HepG2 (cell line): ENCODE results near the gene TMA7B. TPM values are rescaled to one million over a fixed set of nuclear protein-coding genes. Genes with fewer than 3 reads are reported as not detected.

ENCODE experiments used
- ATAC-seq: fragments of 200-7000 bp; cut with Tn5 transposase; 3 replicates; pipeline ENCODE4 v1.9.1; 2020; ENCODE audit warnings: mild to moderate bottlenecking, moderate library complexity
- BruUV-seq: library from RNA; stranded (reverse); fragments of 400-500 nt; replicated peaks from 2 replicates; lab custom pipeline; 2021; lab: Mats Ljungman, UMichigan
- CTCF ChIA-PET: fragments of 300-600 bp; formaldehyde crosslinking; extraction: SDS; loops from one replicate; lab custom pipeline; 2021; ENCODE audit warnings: low total read pairs, inconsistent platforms, low intra/inter-chr PET ratio; lab: Yijun Ruan, JAX
- POLR2A ChIA-PET: fragments of 350-600 bp; sonication (Branson Sonifier 250); formaldehyde crosslinking; loops from one replicate; lab custom pipeline; 2020; ENCODE audit warnings: antibody characterized with exemption, inconsistent platforms; lab: Yijun Ruan, JAX
- DNase-seq: peaks from one replicate; pipeline ENCODE4 v3.0.0-alpha.2; 2015; ENCODE audit warnings: low spot score
- FAIRE-seq: peaks from 3 replicates; lab custom pipeline; 2011; peaks lifted over from hg19 to GRCh38; lab: Jason Lieb, UNC
- H2AFZ ChIP-seq: one replicate; pipeline ENCODE4 v1.6.1; 2011; ENCODE audit warnings: low read length, inconsistent platforms
- H3K27ac ChIP-seq: fragments of 300-600 bp; 3 replicates; pipeline ENCODE4 v1.8.0; 2011; ENCODE audit warnings: mixed run types, mild to moderate bottlenecking, mixed read lengths, low read length, inconsistent platforms; ENCODE audit not compliant: insufficient read depth; ENCODE audit errors: extremely low read length
- H3K27me3 ChIP-seq, 2 experiments: fragments of 200-600 bp in 1 of 2; 2 replicates in 1 of 2; 3 replicates in 1 of 2; pipeline versions ENCODE4 v1.6.0 to v1.8.0; 2011; ENCODE audit warnings: low read length in 2 of 2, mild to moderate bottlenecking in 2 of 2, moderate library complexity in 2 of 2, inconsistent platforms in 1 of 2; ENCODE audit not compliant: insufficient read depth in 2 of 2, control insufficient read depth in 1 of 2
- H3K36me3 ChIP-seq, 2 experiments: fragments of 200-600 bp in 1 of 2; replicated peaks in 1 of 2; 2 replicates in 1 of 2; 3 replicates in 1 of 2; pipeline versions ENCODE4 v1.5.1 to v1.8.0; 2011; ENCODE audit warnings: low read length in 2 of 2, inconsistent platforms in 1 of 2; ENCODE audit not compliant: insufficient read depth in 2 of 2, control insufficient read depth in 1 of 2
- H3K4me1 ChIP-seq: 2 replicates; pipeline ENCODE4 v1.5.1; 2012; ENCODE audit warnings: low read length, inconsistent platforms; ENCODE audit not compliant: insufficient read depth
- H3K4me2 ChIP-seq: 2 replicates; pipeline ENCODE4 v1.6.0; 2011; ENCODE audit warnings: low read depth, low read length, inconsistent platforms
- H3K4me3 ChIP-seq, 3 experiments: fragments of 200-600 bp in 1 of 3; sonication (generic), shearing (Covaris generic) in 1 of 3; replicated peaks in 1 of 3; 2 replicates each; pipeline ENCODE4 v1.5.1; 2011 to 2016; ENCODE audit warnings: low read length in 3 of 3, inconsistent platforms in 2 of 3, low read depth in 2 of 3, mild to moderate bottlenecking in 2 of 3, control low read depth in 1 of 3, mixed read lengths in 1 of 3; ENCODE audit not compliant: insufficient read depth in 1 of 3
- H3K79me2 ChIP-seq: one replicate; pipeline ENCODE4 v1.6.1; 2011; ENCODE audit warnings: low read length, inconsistent platforms; ENCODE audit not compliant: insufficient read depth
- H3K9ac ChIP-seq: 2 replicates; pipeline ENCODE4 v1.6.0; 2011; ENCODE audit warnings: mild to moderate bottlenecking, low read depth, low read length, inconsistent platforms; ENCODE audit not compliant: insufficient read depth
- H3K9me3 ChIP-seq: 2 replicates; pipeline ENCODE4 v1.5.1; 2012; ENCODE audit warnings: mild to moderate bottlenecking, low read length
- H4K20me1 ChIP-seq: 2 replicates; pipeline ENCODE4 v1.6.0; 2011; ENCODE audit warnings: inconsistent platforms, mild to moderate bottlenecking, low read length, moderate library complexity; ENCODE audit not compliant: insufficient read depth
- ESRRA ChIP-seq: sonication (generic); formaldehyde crosslinking; IDR thresholded peaks from 2 replicates; pipeline ENCODE4 v1.5.1; 2020; ENCODE audit warnings: mild to moderate bottlenecking, low read depth, missing genetic modification reagents
- HOXA9 ChIP-seq: sonication (generic); formaldehyde crosslinking; IDR thresholded peaks from 2 replicates; pipeline ENCODE4 v1.8.1; 2022; ENCODE audit warnings: missing genetic modification reagents, mild to moderate bottlenecking, moderate library complexity, borderline replicate concordance
- PAF1 ChIP-seq: IDR thresholded peaks from 2 replicates; pipeline ENCODE4 v1.6.1; 2016; ENCODE audit warnings: missing genetic modification reagents, missing compliant biosample characterization
- PBX2 ChIP-seq: IDR thresholded peaks from 2 replicates; pipeline ENCODE4 v1.6.1; 2016; ENCODE audit warnings: control low read depth
- PBX3 ChIP-seq: sonication (generic); formaldehyde crosslinking; IDR thresholded peaks from 2 replicates; pipeline ENCODE4 v1.8.1; 2023; ENCODE audit warnings: missing genetic modification reagents, inconsistent platforms, borderline replicate concordance
- RELA ChIP-seq: sonication (generic); formaldehyde crosslinking; IDR thresholded peaks from 2 replicates; pipeline ENCODE4 v1.4.0; 2020; ENCODE audit warnings: missing genetic modification reagents
- REPIN1 ChIP-seq: sonication (generic); formaldehyde crosslinking; IDR thresholded peaks from 2 replicates; pipeline ENCODE4 v1.8.0; 2022; ENCODE audit warnings: missing genetic modification reagents, low read depth, mild to moderate bottlenecking, borderline replicate concordance
- U2AF2 ChIP-seq: fragments of 200-400 bp; formaldehyde crosslinking; IDR thresholded peaks from 2 replicates; pipeline ENCODE4 v1.6.1; 2017; ENCODE audit warnings: low read depth, mild to moderate bottlenecking, low read length
- ZNF550 ChIP-seq: sonication (generic); formaldehyde crosslinking; IDR thresholded peaks from 2 replicates; pipeline ENCODE4 v1.4.0; 2020; ENCODE audit warnings: mild to moderate bottlenecking, missing genetic modification reagents, borderline replicate concordance
- WGBS: methylation state at CpG from one replicate; pipeline ENCODE4 v1.1.6; 2017; ENCODE audit warnings: low lambda C conversion rate; 5-methylcytosine and 5-hydroxymethylcytosine counted together
- in situ Hi-C: cut with HindIII; loops from 2 replicates; pipeline ENCODE4 v1.10.0; 2017; ENCODE audit warnings: low pct_unique_long_range_greater_than_20kb; ENCODE audit not compliant: extremely low pct_ligation_motif_present
- intact Hi-C: fragments of 100-400 bp; cut with micrococcal nuclease; formaldehyde crosslinking; loops from one replicate; pipeline ENCODE4 v1.10.0; 2022; ENCODE audit not compliant: unreplicated experiment
- polyA plus RNA-seq, 8 experiments: library from polyadenylated mRNA; depleted of rRNA in 3 of 8; stranded (reverse) in 7 of 8; unstranded in 1 of 8; fragments of >200 nt; fragmentation: Illumina TruSeq in 4 of 8; extraction: Trizol in 4 of 8; gene quantifications; 2 replicates each; pipeline versions ENCODE4 v1.2.1 to v1.2.3, GENCODE V29; 2011 to 2016; ENCODE audit warnings: low read depth in 4 of 8, missing spikeins in 1 of 8, mixed read lengths in 1 of 8; ENCODE audit not compliant: insufficient read depth in 1 of 8
- total RNA-seq, 5 experiments: library from RNA; depleted of rRNA; stranded (reverse); fragments of >200 nt; fragmentation: Illumina TruSeq; extraction: Trizol; gene quantifications; 2 replicates each; pipeline ENCODE4 v1.2.3, GENCODE V29; 2016; ENCODE audit warnings: low read depth in 1 of 5
- TF ChIP-seq, protein P1 (sequence below): sonication (generic); formaldehyde crosslinking; IDR thresholded peaks from 2 replicates; pipeline ENCODE4 v1.9.0; 2021; ENCODE audit warnings: missing genetic modification reagents, borderline replicate concordance

Gene TMA7B
- total and polyA plus RNA-seq, 2 of the 13 experiments (the other 11 are each of a cell fraction or from before 2014, with no cell fraction given) = not detected

GRCh38 chr22:39923696-39924095 is 36.5 kb upstream of the TMA7B start (continued):
- TF ChIP-seq PBX2 (CRISPR knock-in tag) (no peak), PBX3 (CRISPR knock-in tag) (no peak), ZNF550 (CRISPR knock-in tag) (no peak), HOXA9 (CRISPR knock-in tag) (no peak)
- TF ChIP-seq, protein P1, sequence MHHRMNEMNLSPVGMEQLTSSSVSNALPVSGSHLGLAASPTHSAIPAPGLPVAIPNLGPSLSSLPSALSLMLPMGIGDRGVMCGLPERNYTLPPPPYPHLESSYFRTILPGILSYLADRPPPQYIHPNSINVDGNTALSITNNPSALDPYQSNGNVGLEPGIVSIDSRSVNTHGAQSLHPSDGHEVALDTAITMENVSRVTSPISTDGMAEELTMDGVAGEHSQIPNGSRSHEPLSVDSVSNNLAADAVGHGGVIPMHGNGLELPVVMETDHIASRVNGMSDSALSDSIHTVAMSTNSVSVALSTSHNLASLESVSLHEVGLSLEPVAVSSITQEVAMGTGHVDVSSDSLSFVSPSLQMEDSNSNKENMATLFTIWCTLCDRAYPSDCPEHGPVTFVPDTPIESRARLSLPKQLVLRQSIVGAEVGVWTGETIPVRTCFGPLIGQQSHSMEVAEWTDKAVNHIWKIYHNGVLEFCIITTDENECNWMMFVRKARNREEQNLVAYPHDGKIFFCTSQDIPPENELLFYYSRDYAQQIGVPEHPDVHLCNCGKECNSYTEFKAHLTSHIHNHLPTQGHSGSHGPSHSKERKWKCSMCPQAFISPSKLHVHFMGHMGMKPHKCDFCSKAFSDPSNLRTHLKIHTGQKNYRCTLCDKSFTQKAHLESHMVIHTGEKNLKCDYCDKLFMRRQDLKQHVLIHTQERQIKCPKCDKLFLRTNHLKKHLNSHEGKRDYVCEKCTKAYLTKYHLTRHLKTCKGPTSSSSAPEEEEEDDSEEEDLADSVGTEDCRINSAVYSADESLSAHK (CRISPR knock-in tag) = no peak

DNA sequence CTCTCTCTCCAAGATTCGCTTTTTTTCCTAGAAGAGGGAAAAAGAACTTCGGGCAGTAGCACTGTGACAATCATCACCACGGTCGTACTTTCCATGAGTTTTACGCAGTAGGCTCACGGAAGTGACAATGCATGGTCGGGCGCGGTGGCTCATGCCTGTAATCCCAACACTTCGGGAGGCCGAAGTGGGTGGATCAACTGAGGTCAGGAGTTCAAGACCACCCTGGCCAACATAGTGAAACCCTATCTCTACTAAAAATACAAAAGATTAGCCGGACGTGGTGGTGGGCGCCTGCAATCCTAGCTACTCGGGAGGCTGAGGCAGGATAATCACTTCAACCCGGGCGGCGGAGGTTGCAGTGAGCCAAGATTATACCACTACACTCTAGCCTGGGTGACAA is 35.9 kb upstream of the TMA7B start:
- no peak for ATAC-seq
- H3K9me3 ChIP-seq = no peaks in the 10 kb centered on the region
- in situ Hi-C loops (no loop called here), intact Hi-C loops (no loop called here)
- TF ChIP-seq RELA (CRISPR knock-in tag) = no peak
- TF ChIP-seq REPIN1 (CRISPR knock-in tag) = no peak
- TF ChIP-seq U2AF2 = no peak
- no peak for TF ChIP-seq PAF1 (CRISPR knock-in tag)
- TF ChIP-seq ESRRA (CRISPR knock-in tag) = no peak
- no peak overlapping the region for H3K9ac ChIP-seq
- no peaks in the 10 kb centered on the region for H3K79me2 ChIP-seq
- no peak overlapping the region for H3K27ac ChIP-seq
- ChIA-PET CTCF (no interaction called here), POLR2A (no interaction called here)
- no peak overlapping the region for H3K4me2 ChIP-seq
- no peak overlapping the region for H2AFZ ChIP-seq
- BruUV-seq = no TSS peak
- H3K4me1 ChIP-seq = peaks cover 11% of the 10 kb centered on the region
- no peak overlapping the region for H3K4me3 ChIP-seq
- H3K27me3 ChIP-seq = no peaks in the 10 kb centered on the region; a peak in 2 of 5 replicates
- no peaks in the 10 kb centered on the region for H3K36me3 ChIP-seq
- WGBS = 62% methylated on average over 18 of the region's 18 CpGs
- DNase-seq = no peak
- no peak for FAIRE-seq
- no peaks in the 10 kb centered on the region for H4K20me1 ChIP-seq
